GM21390 (cell line): ENCODE data around the gene CFAP99.

Source experiments
- ATAC-seq: cut with Tn5 transposase; IDR thresholded peaks from one replicate; pipeline ENCODE4 v1.9.1; 2021; ENCODE audit not compliant: unreplicated experiment

CFAP99 gene

GRCh38 chr4:2390146-2390545 lies 28.6 kb upstream of the CFAP99 start:
- ATAC-seq: no peak

- ATAC-seq: no peak
Observed at GRCh38 chr4:2390784-2391421, 27.9 kb upstream of the CFAP99 start.

- ATAC-seq: no peak
Observed at GRCh38 chr4:2393353-2394270, 25.1 kb upstream of the CFAP99 start.

- ATAC-seq: no peak
Observed at GRCh38 chr4:2394528-2394927, 24.2 kb upstream of the CFAP99 start.

- no peak for ATAC-seq
Observed at GRCh38 chr4:2395038-2395437, 23.7 kb upstream of the CFAP99 start.

- ATAC-seq: no peak
Observed at GRCh38 chr4:2395584-2395983, 23.2 kb upstream of the CFAP99 start.

- ATAC-seq: no peak
Observed at GRCh38 chr4:2396781-2397368, 21.9 kb upstream of the CFAP99 start.

- ATAC-seq: no peak
Observed at GRCh38 chr4:2397596-2398379, 21.0 kb upstream of the CFAP99 start.

- ATAC-seq: no peak
Observed at GRCh38 chr4:2399216-2399615, 19.5 kb upstream of the CFAP99 start.

- no peak for ATAC-seq
Observed at GRCh38 chr4:2399631-2400190, 19.0 kb upstream of the CFAP99 start.

GRCh38 chr4:2400841-2401609 lies 17.7 kb upstream of the CFAP99 start:
- no peak for ATAC-seq

- no peak for ATAC-seq
Observed at GRCh38 chr4:2401610-2401983, 17.2 kb upstream of the CFAP99 start.

GRCh38 chr4:2402048-2402842 lies 16.5 kb upstream of the CFAP99 start:
- no peak for ATAC-seq

GRCh38 chr4:2402941-2403340 lies 15.8 kb upstream of the CFAP99 start:
- no peak for ATAC-seq

- no peak for ATAC-seq
Observed at GRCh38 chr4:2406406-2406805, 12.3 kb upstream of the CFAP99 start.

GRCh38 chr4:2406920-2407319 lies 11.8 kb upstream of the CFAP99 start:
- ATAC-seq: no peak

- no peak for ATAC-seq
Observed at GRCh38 chr4:2407991-2408342, 10.8 kb upstream of the CFAP99 start.

- ATAC-seq: no peak
Observed at GRCh38 chr4:2408401-2408958, 10.3 kb upstream of the CFAP99 start.

GRCh38 chr4:2408976-2409375 lies 9.8 kb upstream of the CFAP99 start:
- ATAC-seq: no peak
